Inflammatory macrophage treated with lipopolysaccharide for 1 hour (primary cell): ENCODE results near the gene PRKAG2.

Experiments
- DNase-seq, 2 donors: peaks; one replicate each; pipeline ENCODE4 v3.0.0-alpha.2; 2020 to 2022

PRKAG2 gene

GRCh38 chr7:151524845-151525244 is 352.1 kb downstream of the PRKAG2 start:
- no peak for DNase-seq

DNA sequence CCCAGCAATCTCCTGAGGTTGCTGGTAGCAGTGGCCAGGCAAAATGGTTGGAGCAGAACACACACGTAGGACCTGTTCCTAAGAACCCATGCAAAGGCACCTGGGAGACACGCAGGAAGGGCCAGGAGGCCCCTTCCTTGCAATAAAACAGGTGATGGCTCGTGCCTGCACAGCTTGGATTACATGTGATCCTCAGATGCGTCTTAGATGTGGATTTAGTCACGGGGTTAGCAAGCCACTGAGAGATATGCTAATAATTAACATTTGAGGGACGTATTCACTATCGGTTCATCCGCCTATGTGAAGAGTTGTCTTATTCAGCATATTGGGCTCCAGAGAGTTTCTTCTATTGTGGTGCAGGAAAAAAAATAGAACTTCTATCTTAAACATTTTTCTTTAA is 352.6 kb downstream of the PRKAG2 start:
- DNase-seq: no peak

DNA sequence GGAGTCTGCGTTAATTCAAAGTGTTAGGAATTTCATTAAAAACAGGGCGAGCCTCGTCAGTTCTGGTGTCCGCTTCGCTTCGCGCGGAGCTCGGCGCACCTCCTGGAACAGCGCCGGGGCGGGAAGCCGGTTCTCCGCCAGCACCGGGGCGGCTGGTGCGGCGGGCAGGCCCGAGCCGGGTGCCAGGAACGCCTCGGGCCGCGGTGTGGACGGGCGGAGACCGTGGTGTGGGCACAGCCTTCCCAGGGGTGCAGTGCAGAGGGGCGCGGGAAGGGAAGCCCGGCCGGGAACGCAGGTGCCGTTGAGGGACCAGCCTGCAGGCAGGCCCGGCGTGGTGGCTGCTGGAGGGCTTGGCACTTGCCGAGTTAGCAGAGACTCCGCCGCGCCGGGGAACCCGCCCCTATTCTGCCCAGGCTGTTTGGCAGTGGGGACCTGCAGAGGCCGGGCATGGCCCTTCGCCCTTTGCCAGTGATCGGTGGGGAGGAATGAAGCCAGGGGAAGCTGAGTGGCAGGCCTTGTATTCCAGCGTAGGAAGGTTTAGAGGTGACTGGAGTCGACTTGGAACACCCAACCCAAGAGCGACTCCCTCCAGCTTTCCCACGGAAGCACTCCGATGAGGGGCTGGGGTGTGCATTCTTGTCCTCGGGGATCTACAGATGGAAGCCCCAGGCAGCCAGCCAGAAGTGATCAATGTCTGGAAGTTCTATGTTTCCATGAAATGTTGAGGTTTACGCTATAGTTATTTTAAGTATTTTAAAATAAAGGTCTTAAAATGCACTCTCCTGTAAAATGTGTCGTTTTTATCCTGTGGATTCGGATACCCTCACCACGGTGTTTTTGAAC is 356.3 kb downstream of the PRKAG2 start:
- no peak for DNase-seq

- DNase-seq: peak; percentile 99
Observed at GRCh38 chr7:151519765-151520418, 357.0 kb downstream of the PRKAG2 start, which contains the start of gene RHEB. TSS of gene RHEB (minus strand) at chr7:151519895. CDS start at chr7:151519511, 384 bp downstream.

- peak; percentile 61 to 73 for DNase-seq
Observed at GRCh38 chr7:151518947-151519764, 357.8 kb downstream of the PRKAG2 start.

DNA sequence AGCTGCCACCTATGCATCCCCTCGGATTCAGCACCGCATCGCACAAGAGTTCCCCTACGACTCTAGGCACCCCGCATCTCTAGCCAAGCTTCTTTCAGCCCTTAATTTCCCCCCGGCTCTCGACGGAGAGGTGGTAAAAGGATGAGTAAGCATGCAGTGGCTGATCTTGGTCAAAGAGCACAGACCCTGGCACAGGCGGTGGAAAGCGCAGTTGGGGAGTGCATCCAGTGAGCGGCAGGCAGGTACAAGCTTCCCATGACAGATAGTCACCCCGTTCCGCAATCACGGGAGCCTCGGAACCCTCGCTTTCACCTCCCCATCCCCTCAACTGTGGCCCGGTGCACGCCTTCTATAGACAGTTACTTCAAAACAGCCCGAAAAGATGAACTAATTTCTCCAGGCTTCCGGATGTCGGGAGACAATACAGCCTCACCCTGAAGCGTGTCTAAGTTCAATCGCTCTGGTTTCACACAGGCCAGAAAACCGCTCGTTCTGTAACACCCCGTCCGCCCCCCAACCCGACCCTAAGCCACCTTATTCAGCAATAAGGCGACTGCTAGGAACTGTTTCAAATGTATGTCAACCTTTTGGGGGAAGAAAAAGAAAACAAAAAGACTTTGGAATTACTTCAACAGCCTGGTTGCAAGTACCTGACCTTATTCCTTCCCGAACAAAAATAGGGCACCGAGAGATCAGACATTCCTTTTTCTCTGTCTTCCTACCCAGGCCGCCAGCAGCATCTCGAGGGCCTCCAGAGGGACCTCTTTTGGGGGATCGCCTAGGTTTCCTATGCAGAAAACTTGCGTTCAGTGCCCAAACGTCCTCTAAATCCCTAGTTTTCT is 358.6 kb downstream of the PRKAG2 start:
- peak in 1 of 2 donors; percentile 40 for DNase-seq

GRCh38 chr7:151517601-151518104 is 359.3 kb downstream of the PRKAG2 start:
- no peak for DNase-seq

DNA sequence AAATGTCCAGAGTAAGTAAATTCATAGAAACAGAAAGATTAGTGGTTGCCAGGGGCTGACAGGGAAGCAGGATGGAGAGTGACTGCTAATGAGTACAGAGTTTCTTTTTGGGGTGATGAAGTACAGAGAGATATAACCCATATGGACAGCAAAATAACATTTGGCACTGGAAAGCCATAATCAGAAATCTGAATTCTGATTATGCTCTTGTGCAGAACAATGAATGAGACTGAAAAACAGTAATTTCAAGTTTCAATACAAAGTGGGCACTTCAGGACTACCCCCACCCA is 361.7 kb downstream of the PRKAG2 start:
- no peak for DNase-seq

GRCh38 chr7:151514461-151515275 is 362.2 kb downstream of the PRKAG2 start:
- DNase-seq: peak; percentile 69 to 72

DNA sequence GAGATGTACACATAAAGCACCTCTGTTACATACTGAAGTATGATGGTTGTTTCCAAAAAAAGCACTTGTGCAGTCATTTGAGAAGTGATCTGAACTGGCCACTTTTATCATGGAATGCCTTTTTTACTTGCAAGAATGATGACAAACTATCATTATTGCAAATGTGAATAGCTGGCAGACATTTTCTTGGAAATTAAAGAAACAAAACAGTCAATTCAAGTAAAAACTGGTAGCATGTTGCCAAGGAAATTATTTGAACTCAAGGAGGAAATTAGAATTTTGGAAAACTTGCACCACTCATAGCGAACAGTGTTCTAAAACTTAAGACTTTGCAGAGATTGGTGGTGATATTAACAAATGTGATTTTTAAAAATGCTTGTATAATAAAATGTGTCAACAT is 363.8 kb downstream of the PRKAG2 start:
- no peak for DNase-seq

DNA sequence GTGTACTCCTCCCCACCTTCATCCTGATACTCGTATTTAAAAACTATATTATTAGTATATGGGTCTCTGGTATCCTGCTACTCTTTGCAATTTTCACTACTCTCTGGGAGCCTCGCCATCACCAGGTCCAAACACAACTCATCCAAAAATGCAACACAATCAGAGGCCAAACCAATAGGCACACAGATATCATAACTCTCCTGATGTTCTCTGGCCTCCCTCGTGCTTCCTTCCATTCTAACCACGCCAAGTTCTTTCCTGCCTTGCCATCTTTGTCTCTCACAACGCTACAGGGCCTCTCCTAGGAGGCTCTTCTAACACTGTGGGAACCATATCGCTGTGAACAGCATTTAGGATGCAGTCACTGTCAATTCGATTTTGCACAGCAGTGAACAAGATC is 364.6 kb downstream of the PRKAG2 start:
- DNase-seq: no peak

DNA sequence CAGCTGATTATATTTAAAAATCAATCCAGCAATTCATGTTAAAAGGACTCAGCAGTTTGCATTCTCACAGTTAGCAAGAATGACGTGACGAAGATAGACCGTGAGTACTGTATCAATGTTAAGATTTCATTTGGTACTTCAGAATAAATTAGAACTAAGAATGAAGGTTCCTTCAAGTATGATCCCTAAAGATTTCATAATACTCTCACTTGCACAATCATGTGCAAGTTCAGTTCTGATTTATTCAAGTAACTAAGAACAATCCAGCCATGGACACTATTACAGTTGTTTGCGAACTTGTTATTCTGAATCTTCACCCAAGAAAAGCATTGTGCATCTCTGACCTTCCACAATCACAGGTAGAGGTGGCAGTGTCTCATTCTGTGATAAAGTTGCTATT is 365.0 kb downstream of the PRKAG2 start:
- DNase-seq: peak; percentile 52 to 70

DNA sequence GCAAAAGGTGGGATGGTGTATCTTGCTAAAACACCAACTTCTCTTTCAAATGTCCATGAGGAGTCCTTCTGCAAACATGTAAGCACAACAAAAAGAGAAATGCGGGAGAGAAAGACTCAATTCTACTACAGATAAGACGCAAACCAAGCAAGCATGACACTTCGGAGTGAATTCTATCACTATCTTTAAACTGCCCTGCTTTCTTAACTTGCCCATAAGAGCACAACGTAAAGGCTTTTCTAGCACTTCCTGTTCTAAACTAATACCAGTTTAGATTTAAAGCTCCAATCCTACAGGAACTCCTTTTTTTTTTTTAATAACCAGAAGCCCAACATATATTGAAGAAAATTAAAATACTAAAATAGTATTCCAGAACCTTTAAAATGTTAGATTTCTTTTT is 365.6 kb downstream of the PRKAG2 start:
- no peak for DNase-seq

DNA sequence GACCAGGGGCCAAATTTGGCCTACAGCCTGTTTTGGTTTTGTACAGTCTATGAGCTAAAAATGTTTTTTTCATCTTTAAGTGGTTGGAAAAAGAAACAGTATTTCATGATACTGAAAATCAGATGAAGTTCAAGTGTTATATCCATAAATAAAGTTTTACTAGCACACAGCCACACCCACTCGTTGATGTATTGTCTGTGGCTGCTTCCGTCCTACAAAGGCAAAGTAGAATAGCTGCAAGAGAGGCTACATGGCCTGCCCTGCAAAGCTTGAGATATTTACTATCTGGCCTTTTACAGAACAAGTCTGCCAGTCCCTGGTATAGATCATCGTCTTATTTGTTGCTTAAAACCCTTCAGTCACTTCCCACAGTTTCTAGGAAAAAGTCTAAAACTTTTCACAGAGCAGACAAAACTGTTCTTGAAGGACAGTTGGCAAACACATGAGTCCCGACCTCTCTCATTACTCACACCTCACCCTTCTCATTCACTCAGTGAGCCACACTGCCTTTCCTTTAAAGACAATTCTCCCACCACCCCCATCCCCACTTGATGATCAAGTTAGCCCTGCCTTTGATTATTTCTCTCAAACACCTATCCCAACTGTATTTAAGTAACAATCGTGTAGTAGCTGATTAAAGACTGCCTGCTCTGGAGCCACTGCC is 367.1 kb downstream of the PRKAG2 start:
- no peak for DNase-seq

- no peak for DNase-seq
Observed at GRCh38 chr7:151508991-151509390, 367.9 kb downstream of the PRKAG2 start.

DNA sequence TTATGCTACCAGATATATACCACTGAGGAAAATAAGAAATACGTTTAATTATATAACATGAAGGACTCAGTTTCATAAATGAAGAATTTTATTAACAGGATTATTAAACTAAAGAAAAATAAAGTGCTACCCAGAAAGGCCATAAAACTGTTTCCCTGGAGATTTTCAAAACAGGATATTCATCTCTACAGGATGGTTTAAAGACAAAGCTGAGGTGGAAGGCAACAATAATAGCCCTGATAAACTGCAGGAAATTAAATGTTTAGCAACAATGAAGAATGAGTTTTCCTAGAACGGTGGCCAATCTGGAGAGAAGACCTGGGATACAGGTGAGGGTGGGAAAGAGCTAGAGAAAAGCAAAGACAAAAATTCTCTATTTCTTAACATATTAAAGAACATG is 369.1 kb downstream of the PRKAG2 start:
- DNase-seq: no peak

- DNase-seq: no peak
Observed at GRCh38 chr7:151506901-151507382, 370.0 kb downstream of the PRKAG2 start.
